WI38 (cell line): ENCODE results near the gene DCUN1D4.

Source experiments
- H3K4me3 ChIP-seq: 2 replicates; pipeline ENCODE4 v1.5.1; 2011; ENCODE audit warnings: low read depth, mild to moderate bottlenecking, control low read depth, low read length
- CTCF ChIP-seq: IDR thresholded peaks from 2 replicates; pipeline ENCODE4 v1.5.1; 2012; ENCODE audit warnings: low read depth, mild to moderate bottlenecking, control low read depth, low read length

The DCUN1D4 gene

DNA sequence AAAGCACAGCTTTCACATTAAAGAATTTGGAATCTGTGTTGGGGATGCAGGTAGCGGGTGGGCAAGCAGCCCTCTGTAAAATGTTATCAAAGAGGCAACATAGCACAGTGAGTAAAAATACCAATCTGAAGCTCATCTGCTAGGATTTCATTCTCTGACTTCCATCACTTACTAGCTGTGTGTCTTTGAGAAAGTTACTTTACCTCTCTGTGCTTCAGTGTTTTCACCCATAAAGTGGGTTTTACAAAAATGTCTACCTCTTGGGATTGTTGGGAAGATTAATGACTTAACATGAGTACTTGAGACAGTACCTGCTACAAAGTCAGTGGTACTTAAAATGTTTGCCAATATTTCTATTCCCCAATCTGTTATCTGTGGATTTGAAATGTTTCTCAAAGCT is 7.9 kb upstream of the DCUN1D4 start:
- no peak overlapping the region for H3K4me3 ChIP-seq
- TF ChIP-seq CTCF, result no peak

- H3K4me3 ChIP-seq, result no peak overlapping the region
- TF ChIP-seq CTCF, result no peak
Observed at GRCh38 chr4:51835855-51836254, 7.1 kb upstream of the DCUN1D4 start.

DNA sequence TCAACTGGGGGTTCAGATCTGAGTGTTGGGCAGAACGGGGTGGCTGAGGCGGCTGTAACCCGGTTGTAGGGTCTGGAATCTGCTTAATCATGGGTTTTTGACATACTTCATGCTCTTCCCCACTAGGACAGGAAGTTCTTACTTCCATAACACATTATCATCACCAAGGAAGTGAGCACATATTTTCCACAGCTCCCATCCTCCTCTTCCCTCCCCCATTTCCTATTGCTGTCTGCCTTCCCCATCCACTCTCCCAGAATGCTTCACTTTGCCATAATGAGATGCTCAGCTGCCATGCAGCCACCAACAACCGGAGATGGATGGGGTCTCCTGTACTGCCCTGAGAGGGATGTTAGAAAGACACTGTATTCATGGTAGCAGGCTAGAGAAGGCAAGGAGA is 6.4 kb upstream of the DCUN1D4 start:
- TF ChIP-seq CTCF, result no peak
- no peak overlapping the region for H3K4me3 ChIP-seq

DNA sequence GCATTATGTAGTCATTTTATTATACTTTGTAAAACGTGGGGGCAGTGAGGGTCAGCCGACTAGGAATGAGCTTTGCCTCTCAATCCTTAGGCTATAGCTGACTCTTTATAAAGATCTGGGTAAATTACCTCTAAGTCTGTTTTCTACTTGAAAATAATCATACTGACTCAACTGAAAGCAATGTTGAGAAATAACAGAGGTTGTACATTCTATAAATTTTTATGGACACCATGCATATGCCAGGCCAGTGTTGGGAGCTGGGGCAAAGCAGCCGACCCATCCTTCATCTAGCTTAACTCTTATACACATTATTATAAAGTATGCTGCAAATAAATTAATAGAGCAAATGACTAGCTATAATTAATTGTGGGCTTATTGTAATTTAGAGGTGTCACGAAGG is 2.2 kb upstream of the DCUN1D4 start:
- TF ChIP-seq CTCF, result no peak
- H3K4me3 ChIP-seq, result no peak overlapping the region

GRCh38 chr4:51842167-51842553 is 793 bp upstream of the DCUN1D4 start:
- TF ChIP-seq CTCF, result no peak
- peak overlapping the region; percentile 72 for H3K4me3 ChIP-seq

DNA sequence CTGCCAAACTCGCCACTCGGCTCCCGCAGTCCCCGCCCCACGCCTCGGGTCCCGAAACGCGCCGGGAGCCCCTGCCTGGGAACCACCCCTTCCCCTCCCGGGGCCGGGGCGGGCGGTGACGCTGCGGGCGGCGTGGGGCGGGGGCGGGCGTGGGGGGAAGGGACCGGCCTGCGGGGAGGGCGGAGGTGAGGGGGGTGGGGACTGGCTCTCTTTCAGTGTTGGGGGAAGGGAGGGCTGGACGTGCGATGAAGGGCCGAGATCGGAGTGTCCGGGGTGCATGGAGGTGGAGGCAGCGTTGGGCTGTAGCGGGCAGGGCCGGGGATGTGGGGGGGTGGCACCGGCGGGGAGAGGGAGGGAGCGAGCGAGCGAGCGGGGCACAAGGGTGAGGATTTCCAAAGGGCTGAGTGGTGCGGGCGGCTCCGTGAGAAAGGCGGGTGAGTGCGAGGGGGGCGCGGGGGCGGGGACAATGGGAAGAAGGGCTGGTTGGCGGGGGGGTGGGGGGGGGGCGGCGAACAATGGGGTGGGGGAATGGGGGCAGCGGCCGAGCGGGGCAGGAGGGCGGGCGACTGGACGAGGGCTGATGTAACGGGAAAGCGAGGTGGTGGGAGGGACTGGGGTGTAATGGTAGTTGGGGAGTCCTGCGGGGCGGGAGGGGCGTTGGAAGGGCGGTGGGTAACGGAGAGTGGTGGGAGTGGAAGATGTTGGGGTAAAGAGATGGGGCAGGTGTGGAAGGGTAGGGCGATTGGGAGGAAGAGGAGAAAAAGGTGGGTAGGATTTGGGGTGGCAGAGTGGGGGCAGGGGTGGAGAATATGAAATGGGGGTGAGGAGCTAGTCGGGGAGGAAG is 578 bp downstream of the DCUN1D4 start:
- TF ChIP-seq CTCF, result no peak
- peak overlapping the region; percentile 72 for H3K4me3 ChIP-seq

GRCh38 chr4:51844153-51845054 is 1.5 kb downstream of the DCUN1D4 start:
- H3K4me3 ChIP-seq, result peak overlapping the region; percentile 72
- no peak for TF ChIP-seq CTCF
